GM19240 (cell line): Measurements from ENCODE around the gene PIK3R1.
A peak's percentile ranks its signal among the peaks of the same experiment; 100 is the strongest.

Experiments
- DNase-seq: peaks from one replicate; pipeline ENCODE4 v3.0.0; 2011; ENCODE audit warnings: low spot score; ENCODE audit not compliant: insufficient read length

The PIK3R1 gene

DNA sequence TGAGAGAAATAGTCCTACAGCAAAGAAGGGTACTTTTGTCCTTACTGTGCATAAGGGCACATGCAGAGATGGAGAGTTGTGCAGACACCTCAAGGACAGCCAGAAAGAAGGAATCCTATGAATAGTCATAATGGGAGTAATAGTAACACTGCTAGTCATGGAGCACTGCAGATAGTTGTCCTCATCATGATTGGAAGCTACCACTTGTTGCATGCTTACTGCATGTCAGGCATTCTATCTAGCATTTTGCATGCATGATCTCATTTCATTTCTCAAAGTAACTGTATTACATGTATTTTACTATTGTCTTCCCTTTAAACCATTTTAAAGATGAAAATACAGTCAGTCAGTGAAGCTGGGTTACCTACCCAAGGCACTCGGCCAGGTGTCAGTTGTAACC lies 81.3 kb downstream of the PIK3R1 start:
- DNase-seq, result no peak

DNA sequence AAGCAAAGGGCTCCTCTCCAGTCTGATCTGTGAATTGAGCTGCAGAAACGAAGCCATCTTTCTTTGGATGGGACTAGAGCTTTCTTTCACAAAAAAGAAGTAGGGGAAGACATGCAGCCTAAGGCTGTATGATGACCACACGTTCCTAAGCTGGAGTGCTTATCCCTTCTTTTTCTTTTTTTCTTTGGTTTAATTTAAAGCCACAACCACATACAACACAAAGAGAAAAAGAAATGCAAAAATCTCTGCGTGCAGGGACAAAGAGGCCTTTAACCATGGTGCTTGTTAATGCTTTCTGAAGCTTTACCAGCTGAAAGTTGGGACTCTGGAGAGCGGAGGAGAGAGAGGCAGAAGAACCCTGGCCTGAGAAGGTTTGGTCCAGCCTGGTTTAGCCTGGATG lies 82.1 kb downstream of the PIK3R1 start:
- no peak for DNase-seq

- DNase-seq, result no peak
Measured at GRCh38 chr5:68298479-68298878, 82.9 kb downstream of the PIK3R1 start.

DNA sequence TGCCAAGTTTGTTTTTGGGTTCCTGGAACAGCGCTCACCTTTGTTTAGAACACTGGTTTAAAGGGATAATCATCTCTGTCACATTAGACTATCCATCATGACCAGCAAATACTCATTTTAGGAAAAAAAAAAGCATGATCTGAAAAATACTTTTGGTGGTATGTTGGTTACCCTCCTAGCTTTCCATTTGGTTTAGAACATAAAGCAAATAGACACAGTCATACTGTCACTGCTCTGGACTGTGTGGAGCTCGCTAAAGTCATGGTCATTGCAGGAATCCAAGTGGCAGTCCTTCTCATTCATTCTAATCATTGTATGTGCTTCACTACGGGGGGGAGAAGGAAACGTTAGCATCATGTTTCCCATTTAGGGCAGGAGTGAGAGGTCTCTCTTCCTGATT lies 83.5 kb downstream of the PIK3R1 start:
- no peak for DNase-seq

- DNase-seq, result no peak
Measured at GRCh38 chr5:68299575-68299974, 84.0 kb downstream of the PIK3R1 start.

DNA sequence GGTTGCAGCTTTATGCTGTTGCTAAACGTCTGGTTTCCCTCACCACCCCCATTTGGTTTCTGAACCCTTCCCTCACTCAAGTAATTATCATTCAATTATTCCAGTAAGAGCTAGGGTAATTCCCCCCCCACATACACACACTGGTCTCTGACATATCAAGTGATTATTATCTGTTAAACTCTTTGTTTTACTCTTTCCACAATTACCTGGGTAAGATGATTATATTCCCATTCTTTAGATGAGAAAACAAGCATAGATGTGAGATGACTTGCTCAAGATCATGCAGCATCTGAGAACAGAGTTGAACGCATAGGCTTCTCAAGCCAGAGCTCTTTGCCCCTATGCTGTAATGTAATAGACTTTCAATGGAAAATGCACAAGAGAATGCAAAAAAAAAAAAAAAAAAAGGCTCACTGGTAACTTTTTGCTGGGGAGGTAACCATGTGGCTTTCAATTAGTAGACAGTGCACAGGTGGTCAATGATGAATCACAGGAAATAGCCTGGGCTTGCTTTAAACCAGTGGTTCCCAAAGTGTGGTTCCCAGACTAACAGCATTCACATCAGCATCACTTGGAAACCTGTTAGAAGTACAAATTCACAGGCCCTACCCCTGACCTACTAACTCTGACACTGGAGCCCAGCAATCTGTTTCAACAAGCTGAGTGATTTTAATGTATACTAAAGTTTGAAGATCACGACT lies 87.6 kb downstream of the PIK3R1 start:
- no peak for DNase-seq

GRCh38 chr5:68303754-68304420 lies 88.3 kb downstream of the PIK3R1 start:
- no peak for DNase-seq

DNA sequence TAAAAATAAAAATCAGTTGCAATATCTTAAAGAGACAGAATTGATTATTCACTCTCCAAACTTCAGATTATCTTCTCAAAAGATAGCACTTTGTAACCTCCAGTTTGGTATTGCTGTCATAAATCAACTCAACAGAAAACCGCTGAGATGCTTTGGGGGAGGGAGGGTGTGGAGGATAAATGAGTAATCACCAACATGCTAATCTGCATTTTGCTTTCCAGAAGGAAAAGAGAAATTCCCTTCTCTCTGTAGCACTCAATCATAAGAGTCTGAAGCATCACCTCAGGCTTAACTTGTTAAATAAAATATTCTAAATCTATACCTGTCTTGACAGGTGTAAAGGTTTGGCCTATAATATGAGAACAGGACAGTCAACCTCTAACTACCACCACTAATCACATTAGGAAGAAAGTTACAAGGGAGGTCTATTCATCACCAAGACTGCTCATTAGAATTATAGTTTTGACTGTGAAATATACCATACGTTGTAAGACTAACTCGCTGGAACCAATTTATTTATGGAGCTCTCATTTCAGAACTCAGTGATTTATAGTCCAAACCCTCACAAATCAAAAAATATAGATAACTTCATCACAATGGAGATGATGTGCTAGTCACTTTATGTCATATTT lies 89.0 kb downstream of the PIK3R1 start:
- no peak for DNase-seq

DNA sequence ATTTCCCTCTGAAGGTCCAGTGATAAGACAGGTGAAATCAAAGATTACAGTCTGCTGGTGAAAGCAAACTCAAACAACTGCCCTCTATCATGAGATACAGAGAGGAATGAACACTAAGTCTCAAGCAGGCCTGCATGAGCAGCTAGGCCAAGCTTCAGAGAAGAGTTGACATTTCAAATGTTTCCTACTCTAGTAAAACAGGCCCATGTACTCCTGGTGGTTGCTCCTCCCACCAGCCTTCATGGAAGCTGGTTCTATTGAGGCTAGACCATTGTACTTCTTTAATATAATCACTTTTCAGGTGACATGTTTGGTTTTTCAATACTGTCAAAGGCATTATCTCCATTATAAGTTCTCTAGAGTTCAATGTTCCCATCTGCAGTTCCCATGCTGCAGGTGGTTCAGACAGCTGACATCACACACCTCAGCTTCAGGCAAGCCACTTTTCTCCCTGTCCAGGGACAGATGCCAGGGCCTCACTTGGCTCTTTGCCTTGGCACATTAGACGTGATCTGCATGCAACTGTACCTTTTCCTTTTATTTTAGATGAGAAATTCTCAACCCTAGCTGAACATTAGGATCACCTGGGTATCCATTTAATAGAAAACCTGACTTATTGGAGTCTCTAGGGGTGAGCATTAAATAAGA lies 89.8 kb downstream of the PIK3R1 start:
- no peak for DNase-seq

GRCh38 chr5:68306361-68307014 lies 90.9 kb downstream of the PIK3R1 start:
- DNase-seq, result no peak

GRCh38 chr5:68313336-68313735 lies 97.8 kb downstream of the PIK3R1 start:
- no peak for DNase-seq

DNA sequence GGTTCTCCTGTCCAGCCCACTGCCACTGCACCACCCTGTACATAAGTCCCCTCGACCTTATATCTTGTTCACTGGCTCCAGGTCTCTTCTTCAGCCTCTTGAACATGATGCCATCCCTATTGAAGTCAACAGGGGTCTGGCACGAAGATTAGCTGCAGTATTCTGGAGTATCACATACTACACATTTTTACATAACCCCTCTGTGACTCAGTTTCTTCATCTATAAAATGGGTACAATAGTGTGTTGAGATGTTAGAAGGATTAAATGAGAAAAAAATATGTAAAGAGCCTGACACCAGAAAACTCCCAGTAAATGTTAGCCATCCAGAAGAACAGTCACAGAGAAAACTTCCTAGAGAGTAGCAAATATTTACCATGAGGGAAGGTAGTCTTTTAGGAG lies 98.9 kb downstream of the PIK3R1 start:
- DNase-seq, result no peak

DNA sequence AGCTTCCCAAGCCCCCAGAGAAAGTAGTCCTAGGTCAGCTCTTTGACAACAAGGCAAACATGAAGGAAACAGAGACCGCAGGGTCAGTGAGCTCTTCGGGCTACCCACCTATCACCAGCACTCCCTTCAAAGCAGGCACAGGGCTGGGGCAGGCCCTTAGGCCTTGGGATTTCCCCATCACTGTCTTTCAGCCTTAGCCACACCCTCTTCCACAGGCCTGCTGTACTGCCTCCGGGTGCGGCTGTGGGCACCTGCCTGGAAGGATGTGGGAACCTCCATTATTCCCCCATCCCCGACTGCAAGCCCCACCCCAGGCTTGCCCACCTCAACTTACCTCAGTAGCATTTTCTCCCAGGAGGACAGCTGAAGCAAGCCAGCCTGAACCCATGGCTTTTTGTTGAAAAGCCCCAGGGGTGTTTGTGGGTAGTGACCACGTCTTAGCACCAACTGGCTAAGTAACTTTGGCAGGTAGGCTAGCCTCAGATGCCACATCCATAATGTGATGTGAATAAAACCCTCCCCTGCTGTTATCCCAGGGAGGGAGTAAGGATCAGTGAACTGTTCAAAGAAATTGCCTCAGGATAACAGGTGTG lies 100.2 kb downstream of the PIK3R1 start:
- DNase-seq, result peak; percentile 45

GRCh38 chr5:68316469-68316868 lies 100.9 kb downstream of the PIK3R1 start:
- DNase-seq, result no peak

DNA sequence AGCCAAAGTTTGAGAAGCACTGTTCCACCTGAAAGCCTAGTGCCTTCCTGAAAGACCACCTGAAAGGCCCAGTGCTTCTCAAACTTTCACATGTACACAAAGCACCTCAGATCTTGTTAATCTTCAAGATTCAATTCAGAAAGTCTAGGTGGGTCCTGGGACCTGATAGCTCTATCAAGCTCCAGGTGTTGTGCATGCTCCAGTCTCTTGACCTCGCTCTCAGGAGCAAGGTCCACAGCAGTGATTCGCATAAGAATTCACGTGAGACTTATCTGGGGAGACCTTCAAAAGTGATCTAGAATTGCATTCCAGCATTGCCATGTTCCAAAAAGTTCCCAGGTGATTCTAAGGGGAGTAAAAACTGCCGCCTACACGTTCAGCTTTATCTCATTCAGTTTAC lies 102.1 kb downstream of the PIK3R1 start:
- DNase-seq, result no peak

DNA sequence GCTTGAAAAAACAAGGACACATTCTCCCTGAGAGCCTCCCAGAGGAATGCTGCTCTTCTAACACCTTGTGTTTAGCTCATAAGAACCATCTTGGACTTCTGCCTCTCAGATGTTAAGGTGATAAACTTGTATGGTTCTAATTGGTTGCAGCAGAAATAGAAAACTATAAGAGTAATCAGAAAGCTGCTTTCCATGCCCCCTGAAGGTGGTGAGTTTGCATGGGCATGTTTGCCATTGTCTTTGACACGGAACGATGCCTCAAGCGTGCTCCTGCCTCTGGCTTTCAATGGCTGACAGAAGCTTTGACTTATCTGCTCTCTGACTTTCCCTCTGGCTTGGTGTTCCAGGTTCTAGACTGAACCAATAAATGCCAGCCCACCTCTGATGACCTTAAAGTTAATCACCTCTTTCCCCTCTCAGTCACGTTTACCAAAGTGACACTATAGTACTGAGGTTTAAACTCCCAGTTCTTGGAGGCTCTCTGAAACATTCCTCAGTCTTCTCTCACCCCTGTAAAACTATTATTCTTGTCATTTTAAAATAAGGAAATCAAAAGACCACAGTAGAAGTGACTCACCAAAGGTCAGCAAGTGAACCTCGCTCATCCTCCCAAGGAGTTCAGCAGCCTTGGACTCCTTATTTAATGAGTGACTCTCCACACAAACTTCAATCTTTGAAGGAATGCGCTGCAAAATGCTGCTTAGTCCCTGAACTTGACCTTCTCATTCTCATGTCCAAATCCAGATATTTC lies 103.6 kb downstream of the PIK3R1 start:
- DNase-seq, result no peak

GRCh38 chr5:68319706-68320412 lies 104.3 kb downstream of the PIK3R1 start:
- no peak for DNase-seq

DNA sequence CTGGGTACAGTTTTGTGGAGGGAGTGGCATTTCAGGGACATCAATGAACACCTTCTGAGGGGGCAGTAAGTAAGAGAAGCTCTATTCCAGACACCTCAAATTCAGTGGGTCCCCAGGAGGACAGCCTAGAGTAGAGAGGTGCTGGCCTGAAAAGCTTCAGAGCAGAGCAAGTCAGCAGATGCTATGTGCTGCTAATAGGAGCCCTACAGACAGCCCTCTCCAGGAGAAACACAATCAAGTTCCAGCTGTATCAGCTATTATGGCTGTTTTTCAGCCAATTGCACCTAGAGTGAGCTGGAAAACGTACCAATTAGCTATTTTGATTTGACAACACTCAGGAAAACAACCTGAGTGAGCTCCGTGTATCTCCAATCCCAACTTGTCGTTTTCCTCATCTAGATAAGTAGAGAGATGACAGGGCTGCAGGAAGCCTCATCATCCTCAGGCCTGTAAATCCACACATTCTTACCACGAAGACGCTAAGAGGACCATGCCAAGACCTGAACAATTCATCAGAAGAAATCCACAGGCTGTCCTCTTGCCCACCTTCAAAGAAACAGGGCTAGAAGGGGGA lies 104.9 kb downstream of the PIK3R1 start:
- DNase-seq, result no peak

- no peak for DNase-seq
Measured at GRCh38 chr5:68325065-68325580, 109.6 kb downstream of the PIK3R1 start.
